ENCODE measurements around the gene DOCK8.

DNA sequence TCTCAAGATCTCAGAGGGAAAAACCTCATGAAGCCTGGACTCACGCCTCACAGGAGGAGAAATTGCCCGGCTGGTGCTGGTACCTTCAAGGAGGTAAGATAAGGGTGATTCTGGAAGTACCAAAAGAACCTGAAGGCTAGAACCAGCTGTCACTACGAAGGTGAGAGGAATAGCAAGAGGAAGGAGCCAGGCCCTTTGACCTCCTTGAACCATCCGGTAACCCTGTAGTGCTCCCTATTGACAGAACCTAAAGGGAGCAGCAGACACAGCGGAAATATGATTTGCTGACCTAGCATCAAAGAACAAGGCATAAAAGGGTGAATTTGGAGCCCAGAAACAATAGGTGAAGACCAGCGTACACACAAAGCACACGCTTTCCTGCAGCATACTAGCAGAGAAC is 92.2 kb downstream of the DOCK8 start:
- TF ChIP-seq, protein P1, sequence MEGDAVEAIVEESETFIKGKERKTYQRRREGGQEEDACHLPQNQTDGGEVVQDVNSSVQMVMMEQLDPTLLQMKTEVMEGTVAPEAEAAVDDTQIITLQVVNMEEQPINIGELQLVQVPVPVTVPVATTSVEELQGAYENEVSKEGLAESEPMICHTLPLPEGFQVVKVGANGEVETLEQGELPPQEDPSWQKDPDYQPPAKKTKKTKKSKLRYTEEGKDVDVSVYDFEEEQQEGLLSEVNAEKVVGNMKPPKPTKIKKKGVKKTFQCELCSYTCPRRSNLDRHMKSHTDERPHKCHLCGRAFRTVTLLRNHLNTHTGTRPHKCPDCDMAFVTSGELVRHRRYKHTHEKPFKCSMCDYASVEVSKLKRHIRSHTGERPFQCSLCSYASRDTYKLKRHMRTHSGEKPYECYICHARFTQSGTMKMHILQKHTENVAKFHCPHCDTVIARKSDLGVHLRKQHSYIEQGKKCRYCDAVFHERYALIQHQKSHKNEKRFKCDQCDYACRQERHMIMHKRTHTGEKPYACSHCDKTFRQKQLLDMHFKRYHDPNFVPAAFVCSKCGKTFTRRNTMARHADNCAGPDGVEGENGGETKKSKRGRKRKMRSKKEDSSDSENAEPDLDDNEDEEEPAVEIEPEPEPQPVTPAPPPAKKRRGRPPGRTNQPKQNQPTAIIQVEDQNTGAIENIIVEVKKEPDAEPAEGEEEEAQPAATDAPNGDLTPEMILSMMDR (IDR thresholded peaks at IDR 0.05; ENCODE audit: insufficient read depth, low read depth, low read length): no peak
- TF ChIP-seq EZH2 (IDR thresholded peaks at IDR 0.05; ENCODE audit: insufficient read depth, low read length): no peak
